ENCODE measurements around the gene PLA2G2E.
"Not testable (repeated sequence)": the region's sequence is repeated elsewhere in the genome, so short reads cannot be mapped to it uniquely, and the experiment has no call there.

Gene PLA2G2E

GRCh38 chr1:19932866-19933265, 9.4 kb upstream of the PLA2G2E start:
- DNase-seq (ENCODE audit: low read depth, low spot score): no peak

GRCh38 chr1:19927130-19927421, 3.7 kb upstream of the PLA2G2E start:
- not testable (repeated sequence) for DNase-seq (ENCODE audit: low read depth, low spot score)

GRCh38 chr1:19926296-19927129, 3.1 kb upstream of the PLA2G2E start:
- no peak for DNase-seq (ENCODE audit: low read depth, low spot score)

GRCh38 chr1:19925342-19926070, 2.1 kb upstream of the PLA2G2E start:
- no peak for DNase-seq (ENCODE audit: low read depth, low spot score)

- no peak for DNase-seq (ENCODE audit: low read depth, low spot score)
These were observed 533 bp upstream of the PLA2G2E start for GRCh38 chr1:19923953-19924346.

- DNase-seq (ENCODE audit: low read depth, low spot score): no peak
These were observed 1.3 kb downstream of the PLA2G2E start for GRCh38 chr1:19922015-19922688.

DNA sequence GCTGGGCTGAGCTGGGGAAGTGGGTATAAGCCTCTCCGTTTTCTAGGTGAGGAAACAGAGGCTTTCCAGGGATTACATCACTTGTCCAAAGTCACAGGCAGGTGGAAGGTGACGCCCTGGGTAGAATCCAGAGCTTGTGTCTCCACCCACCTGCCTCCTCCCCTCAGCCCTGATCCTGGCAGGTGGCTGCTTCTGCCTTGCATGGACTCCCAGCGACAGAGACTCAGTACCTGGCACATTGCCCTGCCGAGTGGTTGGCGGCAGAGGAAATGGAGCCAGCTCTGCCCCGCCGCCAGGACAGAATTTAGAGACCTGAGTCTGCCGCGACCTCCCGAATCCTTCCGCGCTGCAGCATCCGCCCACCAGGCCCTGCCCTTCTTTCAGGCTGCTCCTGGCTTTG, 2.1 kb downstream of the PLA2G2E start:
- no peak for DNase-seq (ENCODE audit: low read depth, low spot score)

DNA sequence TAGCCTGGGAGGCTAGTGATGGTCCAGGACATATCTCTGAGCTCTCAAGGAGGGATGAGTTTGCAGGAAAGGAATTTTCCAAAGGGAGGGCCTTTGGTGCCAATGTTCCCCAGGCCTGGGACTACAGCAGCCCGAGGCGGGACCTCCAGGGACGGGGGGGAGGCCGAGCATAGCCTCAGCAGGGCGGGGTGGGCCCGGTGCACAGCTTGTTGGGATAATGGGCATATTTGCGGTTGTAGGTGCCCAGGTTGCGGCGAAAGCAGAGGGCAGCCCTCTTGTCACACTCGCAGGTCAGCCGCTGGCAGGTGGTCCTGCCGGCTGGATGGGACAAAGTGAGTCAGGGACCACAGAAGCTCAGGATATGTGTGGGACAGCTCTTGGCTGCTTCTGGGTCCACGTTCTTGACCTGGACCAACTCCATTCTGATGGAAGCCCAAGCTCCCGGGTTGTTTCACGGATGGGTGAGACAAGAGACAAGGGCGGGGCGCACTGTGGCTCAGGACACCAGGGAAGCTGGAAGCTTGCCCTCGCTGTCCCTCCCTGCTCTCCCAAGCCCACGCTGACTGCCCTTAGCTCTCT, 3.2 kb downstream of the PLA2G2E start:
- no peak for DNase-seq (ENCODE audit: low read depth, low spot score)

DNA sequence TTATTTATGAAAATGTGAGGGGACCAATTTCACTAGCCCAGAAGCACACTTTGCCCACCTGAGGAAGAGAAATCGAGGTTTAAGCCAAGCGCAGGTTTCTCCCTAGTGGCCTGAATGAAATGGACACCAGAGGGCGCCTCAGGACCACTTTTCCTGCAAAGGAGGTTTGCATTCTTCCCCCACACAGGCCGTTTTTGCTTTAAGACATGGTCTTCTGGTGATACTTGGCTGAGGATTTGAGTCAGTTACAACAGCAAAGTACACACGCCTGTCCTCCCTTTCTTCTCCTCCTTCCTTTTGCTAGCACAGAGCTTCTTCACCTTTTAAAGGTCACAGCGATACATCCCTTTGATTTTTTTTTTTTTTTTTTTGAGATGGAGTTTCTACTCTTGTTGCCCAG, 5.4 kb downstream of the PLA2G2E start:
- peak; percentile 37 for DNase-seq (ENCODE audit: low read depth, low spot score)

GRCh38 chr1:19910650-19911049, 12.8 kb downstream of the PLA2G2E start:
- no peak for DNase-seq (ENCODE audit: low read depth, low spot score)

GRCh38 chr1:19909971-19910370, 13.4 kb downstream of the PLA2G2E start:
- no peak for DNase-seq (ENCODE audit: low read depth, low spot score)

DNA sequence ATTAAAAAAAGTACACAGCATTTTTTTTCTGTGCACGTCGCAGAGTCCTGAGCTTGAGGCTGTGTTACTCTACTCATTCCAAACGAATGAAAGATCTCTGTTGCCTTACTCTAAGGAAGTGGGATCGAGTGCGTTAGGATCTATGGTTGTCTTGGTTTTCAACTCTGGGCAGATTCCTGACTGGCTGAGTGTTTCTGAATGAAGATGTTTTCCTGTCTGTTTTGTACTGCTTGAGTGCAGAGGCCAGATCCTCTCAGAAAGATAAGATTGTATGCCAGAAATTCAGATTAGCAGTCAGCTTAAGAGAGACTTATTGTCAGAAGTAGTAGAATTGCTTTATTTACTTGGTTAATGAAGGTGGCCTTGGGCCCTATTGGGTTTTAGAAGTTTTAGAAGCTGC, 14.0 kb downstream of the PLA2G2E start:
- no peak for DNase-seq (ENCODE audit: low read depth, low spot score)

- no peak for DNase-seq (ENCODE audit: low read depth, low spot score)
These were observed 16.0 kb downstream of the PLA2G2E start for GRCh38 chr1:19907456-19907855.

DNA sequence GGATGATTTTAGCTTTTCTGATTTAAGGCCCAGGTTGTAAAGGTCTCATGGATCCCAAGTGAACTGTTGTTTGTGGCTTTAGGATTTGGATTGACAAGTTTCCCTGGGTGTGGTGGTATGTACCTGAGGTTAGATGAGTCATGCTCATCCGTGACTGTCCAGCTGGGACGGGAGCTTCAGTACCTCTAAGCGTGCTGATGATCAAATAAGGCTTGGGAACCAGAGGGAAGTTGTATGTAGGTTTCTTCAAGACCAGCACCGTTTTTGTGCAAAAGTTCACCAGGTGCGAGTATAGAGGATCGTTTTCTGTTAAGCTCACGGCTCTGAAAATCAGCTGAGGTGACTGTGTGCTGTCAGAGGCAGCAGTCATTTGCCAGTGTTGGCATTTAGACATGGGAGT, 19.8 kb downstream of the PLA2G2E start:
- no peak for DNase-seq (ENCODE audit: low read depth, low spot score)

DNA sequence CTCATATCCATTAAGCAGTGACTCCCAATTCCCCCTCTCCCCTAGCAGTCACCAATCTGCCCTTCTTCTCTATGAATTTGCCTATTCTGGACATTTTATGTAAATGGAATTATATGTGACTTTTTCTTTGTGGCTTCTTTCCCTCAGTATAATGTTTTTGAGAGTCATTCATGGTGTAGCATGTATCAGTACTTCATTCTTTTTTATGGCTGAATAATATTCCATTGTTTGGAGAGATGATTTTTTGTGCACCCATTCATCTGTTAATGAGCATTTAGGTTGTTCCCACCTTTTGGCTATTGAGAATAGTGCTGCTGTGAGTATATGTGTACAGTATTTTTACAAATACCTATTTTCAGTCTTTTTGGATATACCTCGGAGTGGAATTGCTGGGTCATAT, 21.8 kb downstream of the PLA2G2E start:
- DNase-seq (ENCODE audit: low read depth, low spot score): no peak

DNA sequence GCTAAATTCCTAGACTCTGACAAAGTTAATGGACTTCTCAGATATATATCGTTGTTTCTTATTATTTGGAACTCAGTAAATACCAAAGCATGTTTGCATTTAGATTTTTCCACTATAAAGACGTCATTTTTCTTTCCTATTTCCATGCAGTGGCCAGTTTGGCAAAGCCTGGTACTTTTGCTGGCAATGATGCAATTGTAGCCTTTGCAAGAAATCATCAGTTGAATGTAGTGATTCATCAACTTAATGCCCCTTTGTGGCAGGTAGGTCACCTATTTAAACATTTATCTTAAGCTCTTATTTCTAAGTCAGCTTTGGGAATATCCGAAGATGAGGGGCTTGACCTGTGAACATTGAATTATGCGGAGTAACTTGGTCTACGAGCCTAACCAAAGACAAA, 29.2 kb downstream of the PLA2G2E start:
- no peak for DNase-seq (ENCODE audit: low read depth, low spot score)

DNA sequence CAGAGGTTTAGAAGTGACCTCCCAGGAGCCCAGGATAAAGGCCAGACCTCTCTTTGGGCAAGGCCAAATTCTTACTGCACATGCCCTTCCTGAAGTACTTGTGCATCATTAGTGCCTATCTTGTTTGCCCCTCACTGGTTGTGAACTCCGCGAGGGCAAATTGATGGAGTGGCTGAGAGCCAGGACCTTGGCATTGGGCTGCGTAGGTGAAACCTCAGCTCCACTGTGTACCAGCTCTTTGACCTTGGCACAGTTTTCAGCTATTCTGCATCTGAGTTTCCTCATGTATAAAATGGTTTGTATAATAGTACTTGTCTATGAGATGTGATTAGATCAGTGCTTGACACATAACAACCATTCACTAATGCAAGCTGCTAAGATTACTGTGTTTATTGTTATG, 29.7 kb downstream of the PLA2G2E start:
- DNase-seq (ENCODE audit: low read depth, low spot score): no peak

- DNase-seq (ENCODE audit: low read depth, low spot score): no peak
These were observed 30.7 kb downstream of the PLA2G2E start for GRCh38 chr1:19892628-19893168.

DNA sequence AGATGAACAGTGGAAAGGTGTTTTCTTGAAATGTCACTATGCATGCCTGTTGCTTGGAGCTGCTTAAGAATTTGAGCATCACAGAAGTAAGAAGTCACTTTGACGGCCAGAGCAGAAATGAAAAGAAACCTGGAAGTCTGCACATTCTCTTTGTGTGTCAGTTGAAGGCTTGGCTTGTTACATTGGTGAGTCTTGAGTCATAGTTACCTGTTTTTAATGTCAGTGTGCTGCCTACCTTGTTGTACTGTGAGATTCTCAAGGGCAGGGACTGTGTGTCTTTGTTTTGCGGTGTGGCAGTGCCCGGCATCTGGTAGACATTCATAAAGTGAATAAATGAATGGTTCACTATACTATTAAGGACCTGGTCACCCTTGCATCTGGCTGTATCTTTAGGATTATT, 31.3 kb downstream of the PLA2G2E start:
- no peak for DNase-seq (ENCODE audit: low read depth, low spot score)

- no peak for DNase-seq (ENCODE audit: low read depth, low spot score)
These were observed 33.8 kb downstream of the PLA2G2E start for GRCh38 chr1:19889656-19890055.

DNA sequence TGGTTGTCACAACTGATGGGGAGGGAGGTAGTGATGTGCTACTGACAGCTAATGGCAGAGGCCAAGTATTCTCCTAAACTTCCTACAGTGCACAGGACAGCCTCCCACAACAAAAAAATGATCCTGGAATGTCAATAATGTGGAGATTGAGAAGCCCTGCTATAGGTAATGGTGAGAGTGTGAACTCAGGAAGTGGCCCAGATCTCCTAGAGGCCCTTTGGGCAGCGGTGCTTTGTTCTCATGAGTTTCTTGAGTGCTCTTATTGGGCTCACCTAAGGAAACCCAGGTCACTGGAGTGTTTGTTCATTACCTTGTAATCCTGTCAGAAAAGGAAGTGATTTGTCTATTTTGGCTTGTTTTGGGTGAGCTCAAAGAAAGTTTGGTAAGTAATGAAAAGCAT, 35.3 kb downstream of the PLA2G2E start:
- DNase-seq (ENCODE audit: low read depth, low spot score): no peak

DNA sequence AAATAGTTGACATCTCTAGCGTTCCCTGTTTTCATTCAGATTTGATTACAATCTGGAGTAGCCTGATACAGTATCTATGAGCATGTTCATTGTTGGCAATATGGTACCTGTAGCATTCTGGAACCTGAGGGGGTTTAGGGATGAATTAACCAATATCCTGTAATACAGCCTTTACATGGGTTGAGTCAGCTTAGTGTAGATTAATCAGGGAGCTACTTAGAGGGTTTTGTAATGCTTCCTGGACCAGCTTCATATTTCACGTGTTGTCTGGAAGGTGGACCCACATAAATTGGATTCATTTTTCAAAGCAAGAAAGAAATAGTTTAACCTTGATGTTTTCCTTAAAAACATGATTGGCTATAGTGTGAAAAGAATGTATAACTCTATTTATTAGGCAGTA, 37.6 kb downstream of the PLA2G2E start:
- no peak for DNase-seq (ENCODE audit: low read depth, low spot score)

Data from brain pericyte (primary cell).